ENCODE results near the gene RB1.

- no peak for TF ChIP-seq CTCF (IDR thresholded peaks at IDR 0.05)
- TF ChIP-seq POLR2A (IDR thresholded peaks at IDR 0.05), result no peak
Measured at GRCh38 chr13:48487968-48488367, 184.4 kb downstream of the RB1 start.

Data from esophagus squamous epithelium (tissue), 4 donors.